Stimulated activated CD4-positive, alpha-beta T cell treated with anti-CD3 and anti-CD28 coated beads, TNF-alpha, amount 100 ng/mL, for 48 hours (primary cell): ENCODE data around the gene GSG1L.
A peak's percentile ranks its signal among the peaks of the same experiment; 100 is the strongest.
"Not testable (repeated sequence)": the region's sequence is repeated elsewhere in the genome, so short reads cannot be mapped to it uniquely, and the experiment has no call there.

Experiments used
- DNase-seq, 3 donors: peaks; one replicate each; pipeline ENCODE4 v3.0.0-alpha.2; 2020; ENCODE audit warnings: low read depth in 3 of 3

GSG1L gene

DNA sequence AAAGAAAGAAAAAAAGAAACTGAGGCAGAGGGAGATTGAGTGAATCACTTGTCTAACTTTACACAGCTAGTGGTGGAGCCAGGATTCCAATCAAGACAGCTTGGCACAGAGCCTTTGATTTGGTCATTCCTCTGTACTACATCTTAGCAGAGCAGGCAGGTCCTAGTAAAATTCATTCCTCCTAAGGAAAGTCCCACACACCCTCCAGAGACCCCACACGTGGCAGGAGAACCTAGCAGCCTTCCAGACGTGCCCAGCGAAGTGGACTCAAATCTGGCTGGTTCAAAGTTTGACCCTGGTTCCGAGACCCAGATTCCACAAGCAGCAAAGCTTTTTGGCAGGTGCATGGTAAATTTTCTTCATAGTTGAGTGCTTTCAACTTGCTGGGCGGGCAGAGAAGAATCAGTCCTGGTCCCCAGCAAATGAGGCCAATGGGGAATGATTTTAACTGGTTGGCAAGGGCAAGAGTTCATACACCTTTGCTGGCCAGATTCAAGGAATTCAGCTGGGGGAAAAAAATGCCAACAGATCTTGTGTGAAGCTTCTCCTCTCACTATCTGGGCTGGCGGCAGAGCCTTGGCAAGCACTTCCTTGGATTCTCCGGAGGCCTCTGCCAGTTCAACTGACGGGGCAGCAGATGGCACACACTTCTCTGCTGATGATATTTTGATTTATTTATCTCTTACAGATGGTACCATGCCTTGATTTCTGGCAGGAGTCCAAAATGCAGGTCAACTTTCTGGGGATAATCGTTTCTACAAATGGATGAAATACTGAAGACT is 82.4 kb downstream of the GSG1L start:
- no peak for DNase-seq

DNA sequence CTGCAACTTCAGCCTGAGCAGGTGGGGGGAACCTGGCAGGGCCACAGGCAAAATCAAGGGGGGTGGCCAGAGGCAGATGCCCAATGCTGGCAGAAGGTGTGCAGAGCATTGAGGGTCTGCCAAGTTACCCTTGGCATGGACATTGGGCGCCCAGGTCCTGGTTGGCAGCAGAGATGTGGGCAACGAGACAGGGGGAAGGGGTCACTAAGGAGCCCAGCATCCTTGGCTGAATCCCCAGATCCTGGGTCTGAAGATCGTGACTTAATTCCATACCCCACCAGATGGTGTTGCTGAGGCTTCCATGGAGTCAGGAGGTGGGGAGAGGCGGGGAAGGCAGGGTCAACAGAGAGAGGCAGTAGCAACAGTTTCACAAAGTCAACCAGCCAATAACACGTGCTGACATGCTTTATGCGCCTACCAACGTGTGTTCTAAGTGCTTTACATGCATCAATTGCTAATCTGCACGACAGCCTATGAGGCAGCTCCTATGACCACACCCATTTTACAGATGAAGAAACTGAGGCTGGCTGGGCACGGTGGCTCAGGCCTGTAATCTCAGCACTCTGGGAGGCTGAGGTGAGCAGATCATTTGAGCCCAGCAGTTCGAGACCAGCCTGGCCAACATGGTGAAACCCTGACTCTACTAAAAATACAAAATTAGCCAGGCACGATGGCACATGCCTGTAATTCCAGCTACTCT is 83.3 kb downstream of the GSG1L start:
- DNase-seq: no peak

DNA sequence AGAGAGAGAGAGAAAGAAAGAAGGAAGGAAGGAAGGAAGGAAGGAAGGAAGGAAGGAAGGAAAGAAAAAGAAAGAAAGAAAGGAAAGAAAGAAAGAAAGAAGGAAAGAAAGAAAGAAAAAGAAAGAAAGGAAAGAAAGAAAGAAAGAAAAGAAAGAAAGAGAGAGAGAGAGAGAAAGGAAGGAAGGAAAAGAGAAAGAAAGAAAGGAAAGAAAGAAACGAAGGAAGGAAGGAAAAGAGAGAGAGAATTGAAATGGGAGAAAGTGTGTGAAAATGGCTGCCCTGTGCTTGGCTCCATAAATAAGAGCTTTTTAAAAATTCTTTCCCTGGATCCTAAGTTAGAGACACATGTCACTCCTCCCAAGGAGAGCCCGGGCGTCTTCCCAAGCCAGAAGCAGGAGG is 83.8 kb downstream of the GSG1L start:
- DNase-seq: not testable (repeated sequence)

DNA sequence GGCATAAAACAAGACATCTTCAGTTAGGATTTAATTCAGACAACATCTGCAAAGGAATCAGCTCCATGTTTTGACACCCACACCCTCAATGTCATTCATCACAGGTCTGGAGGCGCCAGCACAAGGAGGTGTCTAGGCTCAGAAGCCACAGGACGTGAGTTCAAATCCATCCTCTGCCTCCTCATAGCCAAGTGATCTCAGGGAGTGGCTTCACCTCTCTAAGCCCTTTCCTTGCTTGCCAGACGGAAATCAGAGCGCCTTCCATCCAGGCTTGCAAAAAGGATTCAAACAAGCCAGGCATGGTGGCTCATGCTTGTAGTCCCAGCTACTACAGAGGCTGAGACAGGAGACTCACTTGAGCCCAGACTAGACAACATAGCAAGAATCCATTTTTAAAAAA is 84.6 kb downstream of the GSG1L start:
- no peak for DNase-seq

DNA sequence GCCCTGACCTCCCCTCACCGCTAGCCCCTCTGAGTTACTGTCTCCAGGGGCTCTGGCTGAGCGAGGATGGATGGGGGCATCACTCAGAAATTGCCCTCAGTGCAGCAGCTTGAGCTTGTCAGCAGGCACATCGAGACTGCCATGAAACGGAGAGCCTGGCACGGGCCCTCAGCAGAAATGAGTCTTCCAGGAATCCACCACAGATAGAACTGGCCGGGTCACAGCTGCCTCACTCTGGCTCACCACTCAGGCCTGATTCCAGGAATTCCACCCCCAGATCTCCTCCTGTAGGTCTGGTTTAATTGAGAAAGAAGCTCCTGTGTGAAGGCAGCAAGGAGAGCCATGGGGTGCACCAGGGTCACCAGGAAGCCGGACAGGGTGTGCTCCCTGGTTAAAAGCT is 85.5 kb downstream of the GSG1L start:
- no peak for DNase-seq

DNA sequence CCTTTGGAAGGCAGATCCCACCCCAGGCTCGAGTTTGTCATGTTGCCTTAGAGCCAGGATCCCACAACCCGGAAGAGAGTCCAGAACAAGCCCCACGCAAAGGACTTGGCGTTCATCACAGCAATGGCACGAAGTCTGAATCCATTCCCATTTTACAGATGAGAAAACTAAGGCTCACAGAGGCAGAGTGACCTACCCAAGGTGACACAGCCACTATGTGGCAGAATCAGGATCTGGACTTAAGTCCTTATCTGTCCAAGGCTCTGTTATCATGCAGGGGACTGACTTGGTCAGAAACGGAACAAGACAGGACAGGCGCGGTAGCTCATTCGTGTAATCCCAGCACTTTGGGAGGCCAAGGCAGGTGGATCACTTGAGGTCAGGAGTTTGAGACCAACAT is 86.5 kb downstream of the GSG1L start:
- no peak for DNase-seq

DNA sequence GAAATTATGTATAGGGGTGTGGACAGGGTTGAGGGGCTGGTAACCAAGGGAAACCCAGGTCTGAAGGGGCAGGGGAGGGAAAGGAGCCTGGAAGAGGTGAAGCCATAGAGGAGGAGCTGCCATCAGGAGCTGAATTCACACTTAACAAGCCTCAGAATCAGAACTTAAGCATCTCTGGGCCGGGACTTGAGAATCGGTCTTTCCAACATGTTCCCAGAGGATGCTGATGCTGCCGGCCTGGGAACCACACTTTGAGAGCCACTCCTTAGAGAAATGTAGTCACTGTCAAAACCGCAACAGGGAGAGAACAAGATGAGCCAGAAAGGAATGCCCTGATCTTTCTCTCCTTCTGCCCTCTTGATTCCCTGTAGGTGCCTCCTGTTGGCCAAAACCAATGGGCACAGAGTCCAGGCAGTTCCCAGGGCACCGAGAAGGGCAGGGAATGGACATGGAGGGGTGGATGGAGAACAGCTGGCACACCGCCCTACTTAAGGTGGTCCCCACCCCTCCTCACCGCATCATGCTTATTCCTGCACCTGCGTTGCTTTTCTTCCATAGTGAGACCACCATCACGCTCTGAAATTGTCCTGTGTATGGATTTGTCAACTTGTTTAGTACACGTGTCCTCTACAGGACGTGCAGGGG is 88.5 kb downstream of the GSG1L start:
- DNase-seq: no peak

DNA sequence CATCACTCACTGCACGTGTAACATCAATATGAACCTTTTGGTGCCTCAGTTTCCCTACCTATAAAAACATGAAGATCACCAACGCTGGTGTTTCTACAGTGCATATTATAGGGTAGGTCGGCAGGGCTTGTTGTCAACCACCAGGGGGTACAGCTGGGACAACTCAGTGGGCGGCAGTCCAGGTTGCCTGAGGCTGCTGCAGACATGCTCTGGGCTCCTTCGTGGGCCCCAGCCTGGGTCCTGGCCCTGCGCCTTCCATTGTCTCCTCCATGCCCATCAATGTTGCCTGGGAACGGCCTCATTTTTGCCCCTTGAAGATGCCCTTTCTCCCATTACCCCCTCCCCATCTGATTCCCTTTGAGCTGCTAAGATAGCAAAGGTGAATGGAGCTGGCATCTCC is 89.8 kb downstream of the GSG1L start:
- no peak for DNase-seq

DNA sequence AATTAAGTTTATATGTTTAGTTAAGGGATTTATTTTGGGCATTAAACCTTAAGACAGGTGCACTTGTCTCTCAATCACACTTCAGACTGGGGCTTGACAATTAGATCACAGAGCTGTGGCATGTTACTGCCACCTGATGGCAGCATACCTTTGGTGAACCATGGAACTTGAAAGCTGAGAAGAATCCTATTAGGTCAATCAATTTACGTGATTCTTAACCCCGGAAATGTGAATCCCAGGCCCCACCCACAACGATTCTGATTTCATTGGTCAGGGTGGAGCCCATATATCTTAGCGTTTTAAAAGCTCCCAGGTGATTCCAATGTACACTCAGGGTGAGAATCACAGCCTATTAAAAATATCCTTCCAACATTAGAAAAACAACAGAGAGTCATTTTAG is 91.0 kb downstream of the GSG1L start:
- peak; percentile 5 to 17 (median 14) for DNase-seq

DNA sequence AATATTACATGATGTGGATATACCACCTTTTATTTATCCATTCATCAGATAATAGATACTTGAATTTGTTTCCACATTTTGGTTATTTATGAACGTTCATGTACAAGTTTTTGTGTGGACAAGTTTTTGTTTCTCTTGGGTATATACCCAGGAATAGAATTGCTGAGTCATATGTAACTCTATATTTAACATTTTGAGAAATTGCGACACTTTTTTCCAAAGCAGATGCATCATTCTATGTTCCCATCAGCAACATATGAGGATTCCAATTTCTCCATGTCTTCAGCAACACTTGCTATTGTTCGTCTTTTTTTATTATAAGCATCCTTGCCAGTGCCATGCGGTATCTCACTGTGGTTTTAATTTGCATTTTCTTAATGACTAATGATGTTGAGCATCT is 93.9 kb downstream of the GSG1L start:
- no peak for DNase-seq

DNA sequence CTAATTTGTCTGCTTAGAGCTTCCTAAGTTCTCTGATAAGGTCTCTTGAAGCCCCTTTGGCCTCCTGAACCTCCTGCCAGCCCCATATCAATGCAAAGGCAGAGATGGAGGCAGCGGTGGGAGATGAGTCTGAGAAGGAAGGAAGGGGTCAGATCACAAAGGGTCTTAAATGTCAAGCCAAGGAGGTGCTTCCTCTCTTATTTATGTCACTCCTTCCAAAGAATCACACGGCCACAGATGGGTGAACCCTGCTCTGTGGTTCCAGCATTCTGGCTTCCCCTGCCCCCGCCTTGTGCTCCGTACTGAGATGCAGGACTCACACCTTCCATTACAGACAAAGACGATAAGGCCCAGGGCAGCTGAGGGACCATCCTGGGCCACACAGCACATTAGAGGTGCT is 96.3 kb downstream of the GSG1L start:
- DNase-seq: no peak

DNA sequence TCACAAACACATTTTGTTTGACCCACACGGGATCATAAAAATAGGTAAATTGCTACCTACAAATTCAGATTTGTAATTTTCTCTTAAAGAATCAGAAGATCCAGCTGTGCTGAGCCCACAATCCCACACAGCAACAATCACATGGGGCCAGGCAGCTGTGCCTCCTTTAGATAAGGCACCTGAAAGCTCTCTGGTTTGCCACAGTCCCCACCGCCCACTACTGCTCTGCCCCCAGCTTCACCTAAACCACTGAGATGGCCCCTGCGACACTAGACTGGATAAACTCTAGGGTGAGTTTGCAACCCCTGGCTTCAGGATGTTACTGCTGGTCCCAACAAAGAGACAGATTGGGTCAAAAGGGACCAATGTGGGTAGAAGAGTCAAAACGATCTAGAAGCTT is 96.8 kb downstream of the GSG1L start:
- no peak for DNase-seq

DNA sequence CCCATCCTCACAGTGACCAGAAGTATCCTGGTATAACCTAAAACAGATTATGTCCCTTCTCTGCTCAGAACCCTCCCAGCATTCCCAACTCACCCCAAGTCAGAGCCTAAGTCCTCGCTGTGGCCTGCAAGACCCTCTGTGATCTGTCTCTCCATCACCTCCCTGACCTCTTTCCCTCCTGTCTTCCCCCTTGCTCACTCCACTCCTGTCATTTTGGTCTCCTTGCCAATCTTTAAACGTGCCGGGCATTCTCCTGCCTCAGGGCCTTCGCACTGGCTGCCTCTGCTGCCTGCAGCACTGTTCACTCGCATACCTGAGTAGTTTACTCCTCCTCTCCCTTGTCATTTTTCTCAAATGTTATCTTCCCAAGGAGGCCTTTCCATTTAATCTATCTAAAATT is 97.7 kb downstream of the GSG1L start:
- DNase-seq: no peak

DNA sequence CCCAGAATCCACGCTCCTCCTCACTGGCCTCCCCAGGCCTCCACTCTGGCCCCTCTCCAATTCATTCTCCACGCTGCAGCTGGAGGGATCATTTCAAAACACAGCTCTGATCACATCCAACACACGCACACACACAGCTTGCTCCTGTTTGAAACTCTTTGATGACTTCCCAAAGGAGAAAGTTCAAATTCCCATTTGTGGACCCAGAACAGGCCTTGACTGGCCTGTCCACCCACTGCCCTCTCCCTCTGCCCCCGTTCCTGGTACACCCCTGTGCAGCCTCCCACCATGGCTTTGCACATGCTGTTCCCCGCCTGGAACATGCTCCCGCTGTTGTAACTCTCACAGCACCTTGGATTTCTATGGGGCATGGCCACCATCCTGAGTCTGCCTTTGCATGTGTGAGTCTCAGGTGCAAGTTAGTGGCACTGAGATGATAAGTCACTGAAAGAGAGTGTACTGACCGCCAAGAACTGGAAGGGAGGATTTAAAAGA is 100.0 kb downstream of the GSG1L start:
- DNase-seq: no peak

DNA sequence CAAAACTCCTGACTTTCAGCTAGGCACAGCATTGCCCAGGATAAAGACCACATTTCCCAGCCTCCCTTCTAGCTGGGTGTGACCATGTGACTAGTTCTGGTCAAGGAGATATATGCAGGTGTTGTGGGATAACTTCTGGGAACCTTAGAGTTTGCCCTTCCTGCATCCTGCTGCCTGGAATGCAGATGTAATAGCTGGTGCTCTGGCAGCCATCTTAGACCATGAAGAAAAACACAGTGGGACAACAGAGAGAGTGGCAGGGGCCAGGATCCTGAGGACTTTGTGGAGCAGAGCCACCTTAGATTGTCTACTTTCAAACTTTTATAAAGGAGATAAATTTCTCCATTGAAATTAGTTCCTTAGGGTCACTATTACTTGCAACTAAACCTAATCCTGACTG is 101.3 kb downstream of the GSG1L start:
- no peak for DNase-seq

DNA sequence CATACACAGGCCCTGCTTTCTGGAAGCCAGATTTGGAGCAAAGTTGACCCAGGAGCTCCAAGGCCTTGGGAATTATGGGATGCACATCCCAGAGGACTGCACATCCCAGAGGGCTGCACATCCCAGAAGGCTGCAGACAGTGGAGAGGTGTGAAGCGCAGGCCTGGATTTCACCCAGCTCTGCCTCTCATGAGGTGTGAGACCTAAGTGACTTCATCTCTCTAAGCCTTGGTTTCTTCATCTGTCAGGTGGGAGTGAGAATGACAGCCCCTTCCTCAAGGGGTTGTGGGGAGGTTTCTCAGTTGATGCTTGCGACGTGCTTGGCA is 102.3 kb downstream of the GSG1L start:
- no peak for DNase-seq

DNA sequence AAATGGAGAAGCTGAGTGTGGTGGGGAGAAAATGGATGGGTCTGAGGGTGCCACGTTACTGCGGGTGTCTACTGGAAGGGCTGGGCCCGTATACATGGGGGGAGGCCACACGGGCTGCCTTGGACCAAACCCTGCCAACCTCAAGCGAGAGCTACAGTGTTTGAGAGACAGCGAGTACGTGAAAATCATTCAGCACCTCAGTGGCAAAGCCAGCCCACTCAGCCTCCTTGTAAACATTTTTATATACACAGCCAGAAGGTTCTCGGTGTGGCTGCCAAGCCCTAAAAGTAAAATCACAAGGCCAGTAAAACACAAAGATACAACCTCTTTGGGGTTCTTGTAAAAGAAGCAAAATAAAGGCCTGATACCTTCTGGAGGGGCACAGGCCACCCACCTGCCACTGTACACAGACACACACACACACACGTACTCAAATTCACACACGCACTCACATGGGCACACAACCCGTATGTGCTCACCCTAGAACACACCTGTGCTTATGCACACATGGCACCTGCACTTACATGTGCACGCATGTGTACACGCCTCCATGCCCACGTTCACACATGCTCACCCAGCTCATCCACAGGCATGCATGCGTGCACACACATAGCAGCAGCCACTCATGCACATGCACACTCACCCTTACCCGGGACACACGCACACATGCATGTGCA is 102.8 kb downstream of the GSG1L start:
- DNase-seq: no peak

DNA sequence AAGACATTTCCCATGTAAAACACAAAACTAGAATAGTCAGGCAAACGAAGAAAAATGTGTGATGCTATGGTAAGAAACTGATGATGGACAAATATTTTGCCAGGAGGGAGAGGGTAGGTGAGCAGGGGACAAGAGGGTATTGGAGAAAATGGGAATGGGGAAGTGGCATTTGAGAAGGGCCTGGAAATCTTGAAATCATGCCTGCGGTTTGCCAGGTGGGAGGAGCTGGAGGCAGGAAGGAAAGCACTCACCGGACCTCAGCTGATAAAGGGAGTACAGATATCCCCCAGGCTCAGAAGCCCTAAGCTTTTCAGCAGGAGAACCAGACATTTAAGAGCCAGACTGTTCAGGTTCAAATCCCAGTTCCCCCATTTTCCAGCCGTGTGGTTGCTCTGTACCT is 103.6 kb downstream of the GSG1L start:
- no peak for DNase-seq

DNA sequence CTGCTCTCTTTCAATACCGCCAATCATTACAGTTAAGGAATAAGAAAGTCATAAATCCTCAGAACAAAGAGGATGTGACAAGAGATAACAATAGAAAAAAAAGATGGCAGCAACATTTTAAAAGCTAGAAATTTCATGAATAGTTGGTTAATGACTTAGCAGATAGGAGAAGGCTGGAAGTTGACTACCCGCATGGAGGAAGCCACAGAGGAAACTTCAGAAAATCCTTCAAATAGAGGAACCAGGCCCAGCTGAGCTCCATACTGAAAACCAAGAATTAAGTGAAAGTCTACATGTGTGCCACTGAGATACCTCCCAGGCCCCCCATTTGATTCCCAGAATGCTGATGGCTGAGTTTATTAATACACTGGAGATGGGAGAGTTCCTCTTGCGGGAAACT is 109.3 kb downstream of the GSG1L start:
- DNase-seq: no peak

DNA sequence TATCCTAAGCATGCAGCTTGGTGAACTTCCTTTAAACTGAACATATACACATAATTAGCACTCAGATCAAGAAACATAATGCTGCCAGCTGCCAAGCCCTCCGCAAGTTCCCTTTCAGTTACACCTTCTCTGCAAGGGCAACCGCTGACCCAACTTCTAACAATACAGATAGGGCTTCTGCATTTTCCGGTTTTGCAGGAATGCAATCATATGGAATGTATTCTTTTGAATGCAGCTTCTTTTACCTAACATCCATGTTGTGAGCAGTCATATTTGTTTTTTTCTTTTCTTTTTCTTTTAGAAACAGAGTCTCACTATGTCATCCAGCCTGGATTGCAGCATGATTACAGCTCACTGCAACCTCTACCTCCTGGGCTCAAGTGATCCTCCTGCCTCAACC is 110.7 kb downstream of the GSG1L start:
- DNase-seq: no peak

DNA sequence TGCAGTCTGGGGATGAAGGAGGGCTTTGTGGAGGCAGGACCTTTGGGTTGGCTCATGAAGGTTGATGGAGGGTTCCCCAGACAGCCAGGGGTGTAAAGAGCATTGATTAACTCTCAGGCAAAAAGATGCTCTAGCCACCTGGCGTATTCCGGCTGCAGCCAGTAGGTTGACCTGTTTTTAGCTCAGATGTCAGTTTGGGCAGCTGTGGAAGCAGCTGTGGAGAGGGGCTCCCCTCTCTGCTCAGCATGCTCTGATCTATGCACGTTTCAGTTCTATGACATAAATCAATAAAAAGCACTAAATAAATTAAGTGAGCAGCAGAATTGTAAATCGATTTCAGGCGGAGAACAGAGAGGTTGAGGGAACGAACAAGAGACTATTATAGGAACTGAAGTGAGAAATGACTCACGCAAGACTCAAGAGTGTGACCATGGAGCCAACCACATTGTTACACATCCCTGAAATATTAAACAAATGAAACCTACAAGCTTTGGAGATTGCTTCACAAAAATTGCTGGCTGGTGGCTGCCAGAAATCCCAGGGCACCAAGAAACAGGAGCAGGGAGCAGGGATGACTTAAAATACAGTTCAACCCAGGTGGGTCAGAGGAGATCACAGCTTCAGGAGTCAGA is 111.9 kb downstream of the GSG1L start:
- DNase-seq: no peak
